A549 (cell line): ENCODE data around the gene CEP135. TPM values are rescaled to one million over a fixed set of nuclear protein-coding genes. Genes with fewer than 3 reads are reported as not detected.

Experiments
- ATAC-seq, 2 experiments: fragments of 200-7000 bp in 1 of 2; fragments of >200 bp in 1 of 2; cut with Nextera tagmentation in 1 of 2; cut with Tn5 transposase in 1 of 2; 3 replicates each; pipeline versions ENCODE4 v1.8.0 to v1.9.1; 2018 to 2020; ENCODE audit warnings: mild to moderate bottlenecking in 1 of 2, moderate library complexity in 1 of 2
- CTCF ChIA-PET: fragments of 300-600 bp; sonication (Branson Sonifier 250); formaldehyde crosslinking; extraction: SDS; loops from one replicate; lab custom pipeline; 2021; ENCODE audit warnings: antibody characterized with exemption, inconsistent platforms; lab: Yijun Ruan, JAX
- POLR2A ChIA-PET: fragments of 350-600 bp; formaldehyde crosslinking; extraction: SDS; loops from one replicate; lab custom pipeline; 2021; ENCODE audit warnings: antibody characterized with exemption, inconsistent platforms; lab: Yijun Ruan, JAX
- DNase-seq, 2 experiments: peaks; one replicate each; pipeline versions ENCODE4 v3.0.0 to v3.0.0-alpha.2; 2011 to 2016; ENCODE audit warnings: low read depth in 1 of 2, low spot score in 1 of 2
- FAIRE-seq: peaks from 2 replicates; lab custom pipeline; 2011; peaks lifted over from hg19 to GRCh38; lab: Jason Lieb, UNC
- H3K27ac ChIP-seq, 2 experiments: fragments of >200 bp; sonication (Bioruptor Twin); formaldehyde crosslinking; 3 replicates each; pipeline ENCODE4 v1.5.1; 2016 to 2017
- H3K4me1 ChIP-seq: fragments of >200 bp; sonication (Bioruptor Twin); formaldehyde crosslinking; 3 replicates; pipeline ENCODE4 v1.6.1; 2016
- H3K4me2 ChIP-seq: fragments of >200 bp; sonication (Bioruptor Twin); formaldehyde crosslinking; 3 replicates; pipeline ENCODE4 v1.6.1; 2016
- H3K4me3 ChIP-seq: fragments of >200 bp; sonication (Bioruptor Twin); formaldehyde crosslinking; 3 replicates; pipeline ENCODE4 v1.5.1; 2016
- H3K9me3 ChIP-seq: fragments of >200 bp; sonication (Bioruptor Twin); formaldehyde crosslinking; 3 replicates; pipeline ENCODE4 v1.6.1; 2016
- BHLHE40 ChIP-seq: IDR thresholded peaks from 2 replicates; pipeline ENCODE4 v1.6.1; 2012; ENCODE audit warnings: low read depth, low read length, inconsistent platforms
- CBX8 ChIP-seq: fragments of 200-600 bp; sonication (generic); IDR thresholded peaks from 2 replicates; pipeline ENCODE4 v1.6.1; 2016
- EHF ChIP-seq: fragments of 250-450 bp; sonication (Bioruptor Pico); IDR thresholded peaks from 2 replicates; pipeline ENCODE4 v1.5.0; 2020; ENCODE audit warnings: mild to moderate bottlenecking
- EP300 ChIP-seq, 2 experiments: fragments of >200 bp; sonication (Bioruptor Twin); formaldehyde crosslinking; IDR thresholded peaks; 2 replicates in 1 of 2; 3 replicates in 1 of 2; pipeline ENCODE4 v1.6.1; 2016 to 2017
- FOSB ChIP-seq: fragments of 250-450 bp; sonication (Bioruptor Pico); IDR thresholded peaks from 2 replicates; pipeline ENCODE4 v1.5.0; 2020; ENCODE audit warnings: mild to moderate bottlenecking, moderate library complexity
- FOSL2 ChIP-seq, 2 experiments: fragments of 450-650 bp in 1 of 2; fragments of >200 bp in 1 of 2; sonication (Bioruptor Twin) in 1 of 2; formaldehyde crosslinking; IDR thresholded peaks; 2 replicates each; pipeline versions ENCODE4 v1.5.0 to v1.6.1; 2016 to 2020; ENCODE audit warnings: mild to moderate bottlenecking in 1 of 2, moderate library complexity in 1 of 2
- GATA3 ChIP-seq: IDR thresholded peaks from 2 replicates; pipeline ENCODE4 v1.6.1; 2012; ENCODE audit warnings: borderline replicate concordance
- HOXA7 ChIP-seq: fragments of 250-450 bp; sonication (Bioruptor Pico); IDR thresholded peaks from 2 replicates; pipeline ENCODE4 v1.5.0; 2020; ENCODE audit warnings: mild to moderate bottlenecking, moderate library complexity
- HOXB13 ChIP-seq: fragments of 250-450 bp; sonication (Bioruptor Pico); IDR thresholded peaks from 2 replicates; pipeline ENCODE4 v1.5.0; 2020; ENCODE audit warnings: low read depth, mild to moderate bottlenecking, moderate library complexity
- JUNB ChIP-seq: fragments of >200 bp; sonication (Bioruptor Twin); formaldehyde crosslinking; IDR thresholded peaks from 2 replicates; pipeline ENCODE4 v1.6.1; 2016
- KDM1A ChIP-seq: fragments of 200-600 bp; sonication (generic); IDR thresholded peaks from 2 replicates; pipeline ENCODE4 v1.6.1; 2016; ENCODE audit warnings: low read depth, mild to moderate bottlenecking
- NFE2L2 ChIP-seq: fragments of 150-350 bp; conservative IDR thresholded peaks from 2 replicates; pipeline ENCODE4 v1.6.1; 2014; ENCODE audit warnings: low read length
- NPAS2 ChIP-seq: fragments of 250-450 bp; sonication (Bioruptor Pico); IDR thresholded peaks from 2 replicates; pipeline ENCODE4 v1.8.0; 2022; ENCODE audit warnings: mild to moderate bottlenecking, moderate library complexity, borderline replicate concordance
- RAD21 ChIP-seq, 2 experiments: fragments of >200 bp in 1 of 2; sonication (Bioruptor Twin) in 1 of 2; formaldehyde crosslinking in 1 of 2; IDR thresholded peaks in 1 of 2; conservative IDR thresholded peaks in 1 of 2; 2 replicates in 1 of 2; 3 replicates in 1 of 2; pipeline ENCODE4 v1.6.1; 2012 to 2018; ENCODE audit warnings: inconsistent platforms in 1 of 2
- RARB ChIP-seq: fragments of 250-450 bp; sonication (Bioruptor Pico); IDR thresholded peaks from 2 replicates; pipeline ENCODE4 v1.8.0; 2021; ENCODE audit warnings: mild to moderate bottlenecking, moderate library complexity
- RNF2 ChIP-seq: fragments of 200-600 bp; sonication (generic); IDR thresholded peaks from 2 replicates; pipeline ENCODE4 v1.6.1; 2016; ENCODE audit warnings: low read depth, mild to moderate bottlenecking, antibody characterized with exemption, moderate library complexity, borderline replicate concordance
- SREBF2 ChIP-seq: fragments of 450-650 bp; IDR thresholded peaks from 2 replicates; pipeline ENCODE4 v1.6.1; 2014; ENCODE audit warnings: mild to moderate bottlenecking, moderate library complexity
- TFCP2L1 ChIP-seq: fragments of 250-450 bp; sonication (Bioruptor Pico); IDR thresholded peaks from 2 replicates; pipeline ENCODE4 v1.5.0; 2021; ENCODE audit warnings: mild to moderate bottlenecking
- TP53 ChIP-seq: fragments of 250-450 bp; sonication (Bioruptor Pico); IDR thresholded peaks from 2 replicates; pipeline ENCODE4 v1.5.0; 2021; ENCODE audit warnings: mild to moderate bottlenecking, moderate library complexity
- ZC3H11A ChIP-seq: fragments of 450-650 bp; IDR thresholded peaks from 2 replicates; pipeline ENCODE4 v1.6.1; 2014; ENCODE audit warnings: antibody characterized with exemption, mild to moderate bottlenecking
- WGBS: methylation state at CpG from one replicate; pipeline ENCODE4 v1.1.6; 2017; ENCODE audit errors: missing lambda C conversion rate; 5-methylcytosine and 5-hydroxymethylcytosine counted together
- polyA plus RNA-seq, 4 experiments: library from polyadenylated mRNA; depleted of rRNA in 3 of 4; stranded (reverse); fragments of >200 nt; fragmentation: RNase III in 1 of 4; extraction: RNeasy Plus Mini Kit Qiagen cat#74134 plus additional on column Dnase treatment in 1 of 4; gene quantifications; 2 replicates in 3 of 4; 3 replicates in 1 of 4; pipeline ENCODE4 v1.2.3, GENCODE V29; 2011 to 2017
- TF ChIP-seq, protein P1 (sequence below): fragments of 250-450 bp; sonication (Bioruptor Pico); IDR thresholded peaks from 2 replicates; pipeline ENCODE4 v1.5.0; 2021; ENCODE audit warnings: mild to moderate bottlenecking, moderate library complexity, borderline replicate concordance
- TF ChIP-seq, protein P2 (sequence below): fragments of 150-350 bp; IDR thresholded peaks from 2 replicates; pipeline ENCODE4 v1.6.1; 2014; ENCODE audit warnings: low read depth, mild to moderate bottlenecking, low read length

The CEP135 gene
- polyA plus RNA-seq, 2 of the 4 experiments (the other 2 are of a cell fraction) = 7.3 to 10.6 TPM

DNA sequence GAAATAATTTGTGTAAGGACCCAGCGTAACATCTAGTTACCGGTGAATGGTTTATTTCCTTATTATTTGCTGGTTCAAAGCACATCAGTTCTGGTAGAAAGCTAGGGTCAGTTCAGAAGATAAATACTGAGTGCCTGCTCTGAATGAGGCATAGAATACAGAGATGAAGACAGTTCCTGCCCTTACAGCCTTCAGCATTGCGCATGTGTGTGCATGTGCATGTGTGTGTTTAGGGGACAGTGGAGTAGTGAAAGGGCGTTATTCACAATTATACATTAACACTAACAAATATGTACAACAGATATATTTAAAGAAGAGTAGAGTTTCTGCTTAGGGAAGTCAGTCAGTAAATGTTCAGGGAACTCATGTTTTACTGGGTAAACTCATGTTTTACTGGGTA, 29.1 kb downstream of the CEP135 start (continued):
- TF ChIP-seq EP300 (IDR thresholded peaks at IDR 0.05) = no peak
- TF ChIP-seq RARB (CRISPR knock-in tag) = no peak
- no peak for TF ChIP-seq EHF (CRISPR knock-in tag)
- TF ChIP-seq, protein P1, sequence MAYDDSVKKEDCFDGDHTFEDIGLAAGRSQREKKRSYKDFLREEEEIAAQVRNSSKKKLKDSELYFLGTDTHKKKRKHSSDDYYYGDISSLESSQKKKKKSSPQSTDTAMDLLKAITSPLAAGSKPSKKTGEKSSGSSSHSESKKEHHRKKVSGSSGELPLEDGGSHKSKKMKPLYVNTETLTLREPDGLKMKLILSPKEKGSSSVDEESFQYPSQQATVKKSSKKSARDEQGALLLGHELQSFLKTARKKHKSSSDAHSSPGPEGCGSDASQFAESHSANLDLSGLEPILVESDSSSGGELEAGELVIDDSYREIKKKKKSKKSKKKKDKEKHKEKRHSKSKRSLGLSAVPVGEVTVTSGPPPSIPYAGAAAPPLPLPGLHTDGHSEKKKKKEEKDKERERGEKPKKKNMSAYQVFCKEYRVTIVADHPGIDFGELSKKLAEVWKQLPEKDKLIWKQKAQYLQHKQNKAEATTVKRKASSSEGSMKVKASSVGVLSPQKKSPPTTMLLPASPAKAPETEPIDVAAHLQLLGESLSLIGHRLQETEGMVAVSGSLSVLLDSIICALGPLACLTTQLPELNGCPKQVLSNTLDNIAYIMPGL (CRISPR knock-in tag) = no peak
- no peak for TF ChIP-seq BHLHE40
- no peak for TF ChIP-seq SREBF2
- TF ChIP-seq TP53 (CRISPR knock-in tag) = no peak

GRCh38 chr4:55979562-55979961, 30.8 kb downstream of the CEP135 start:
- H3K4me3 ChIP-seq = no peak overlapping the region
- TF ChIP-seq HOXB13 (CRISPR knock-in tag) = no peak
- TF ChIP-seq, protein P2, sequence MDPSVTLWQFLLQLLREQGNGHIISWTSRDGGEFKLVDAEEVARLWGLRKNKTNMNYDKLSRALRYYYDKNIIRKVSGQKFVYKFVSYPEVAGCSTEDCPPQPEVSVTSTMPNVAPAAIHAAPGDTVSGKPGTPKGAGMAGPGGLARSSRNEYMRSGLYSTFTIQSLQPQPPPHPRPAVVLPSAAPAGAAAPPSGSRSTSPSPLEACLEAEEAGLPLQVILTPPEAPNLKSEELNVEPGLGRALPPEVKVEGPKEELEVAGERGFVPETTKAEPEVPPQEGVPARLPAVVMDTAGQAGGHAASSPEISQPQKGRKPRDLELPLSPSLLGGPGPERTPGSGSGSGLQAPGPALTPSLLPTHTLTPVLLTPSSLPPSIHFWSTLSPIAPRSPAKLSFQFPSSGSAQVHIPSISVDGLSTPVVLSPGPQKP = no peak
- no peak for TF ChIP-seq RAD21 (conservative IDR thresholded peaks at IDR 0.05 in 1 of 2, IDR thresholded peaks at IDR 0.05 in 1 of 2)
- no peak for TF ChIP-seq CBX8
- no peak for TF ChIP-seq TFCP2L1
- no peak for TF ChIP-seq FOSB (CRISPR knock-in tag)
- TF ChIP-seq, all 56 proteins: peak for 0
- WGBS = 84% methylated on average over 3 of the region's 3 CpGs
- FAIRE-seq = no peak
- ChIA-PET CTCF (no interaction called here), POLR2A (no interaction called here)
- Histone ChIP-seq H3K27ac (no peak overlapping the region), H3K9me3 (no peaks in the 10 kb centered on the region), H3K4me1 (no peaks in the 10 kb centered on the region), H3K4me2 (no peak overlapping the region)
- ATAC-seq = no peak
- DNase-seq = no peak

DNA sequence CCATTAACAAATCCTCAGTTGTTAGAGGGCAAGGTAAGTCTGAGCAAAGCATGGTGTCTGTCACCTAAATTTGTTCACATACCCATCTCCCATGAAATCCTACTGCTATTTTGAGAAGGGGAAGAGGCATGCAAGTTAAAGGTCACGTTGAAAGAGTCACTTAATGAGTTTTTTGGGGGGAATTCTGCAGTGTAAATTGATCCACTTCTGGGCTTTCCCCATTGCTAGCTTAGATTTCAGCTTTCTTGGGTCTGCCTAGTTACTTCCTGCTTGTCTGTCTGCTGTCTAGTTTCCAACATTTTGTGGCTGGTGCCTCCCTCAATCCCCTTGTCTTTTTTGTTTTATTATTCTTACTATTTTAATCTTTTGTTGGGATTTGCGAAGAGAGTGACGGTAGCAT, 32.0 kb downstream of the CEP135 start:
- TF ChIP-seq HOXA7 (no peak), JUNB (no peak), NFE2L2 (no peak), RARB (CRISPR knock-in tag) (no peak), NPAS2 (CRISPR knock-in tag) (no peak), CBX8 (no peak), FOSB (CRISPR knock-in tag) (no peak), KDM1A (no peak), TFCP2L1 (no peak), RNF2 (no peak), GATA3 (no peak), FOSL2 (IDR thresholded peaks at IDR 0.05) (no peak), FOSL2 (CRISPR knock-in tag; IDR thresholded peaks at IDR 0.05) (no peak), ZC3H11A (no peak)
- TF ChIP-seq, protein P1 (CRISPR knock-in tag) = no peak
- CTCF ChIA-PET = interaction anchor here (0.9 kb wide), 1 partner anchor 32 kb away, joined by 4 read pairs; the partner anchor contains the start of gene CEP135
- H3K9me3 ChIP-seq = no peaks in the 10 kb centered on the region
- WGBS = 90% methylated on average over 3 of the region's 3 CpGs
- H3K4me1 ChIP-seq = no peaks in the 10 kb centered on the region
- FAIRE-seq (no peak), DNase-seq (no peak), ATAC-seq (no peak)
- H3K4me2 ChIP-seq = no peak overlapping the region
- H3K27ac ChIP-seq = no peak overlapping the region
- POLR2A ChIA-PET = no interaction called here
- H3K4me3 ChIP-seq = no peak overlapping the region
